Ectodermal cell (in vitro differentiated cells): ENCODE data around the gene CHRNA9.

Source experiments
- H3K27ac ChIP-seq: 2 replicates; pipeline ENCODE4 v1.7.0; 2013; ENCODE audit warnings: mild to moderate bottlenecking, low read depth, low read length; ENCODE audit not compliant: insufficient read depth, poor library complexity, severe bottlenecking
- H3K27me3 ChIP-seq: 2 replicates; pipeline ENCODE4 v1.7.0; 2013; ENCODE audit warnings: mild to moderate bottlenecking, low read length; ENCODE audit not compliant: insufficient read depth, control insufficient read depth, poor library complexity, severe bottlenecking
- H3K36me3 ChIP-seq: one replicate; pipeline ENCODE4 v1.7.0; 2013; ENCODE audit warnings: low read length; ENCODE audit not compliant: control insufficient read depth, insufficient read depth
- H3K4me1 ChIP-seq: one replicate; pipeline ENCODE4 v1.7.0; 2013; ENCODE audit warnings: low read length; ENCODE audit not compliant: control insufficient read depth, insufficient read depth
- H3K4me3 ChIP-seq: 2 replicates; pipeline ENCODE4 v1.7.0; 2013; ENCODE audit warnings: low read depth, low read length, control low read depth; ENCODE audit not compliant: insufficient read depth
- H3K9me3 ChIP-seq: 2 replicates; pipeline ENCODE4 v1.7.0; 2013; ENCODE audit warnings: mild to moderate bottlenecking, low read length, moderate library complexity; ENCODE audit not compliant: control insufficient read depth
- WGBS, 2 experiments: methylation state at CpG; one replicate each; pipeline ENCODE4 v1.1.7; 2013; ENCODE audit warnings: missing lambda C conversion rate in 2 of 2; 5-methylcytosine and 5-hydroxymethylcytosine counted together

CHRNA9 gene

GRCh38 chr4:40323866-40324265, 11.3 kb upstream of the CHRNA9 start:
- no peak overlapping the region for H3K4me3 ChIP-seq
- no peaks in the 10 kb centered on the region for H3K27me3 ChIP-seq
- H3K27ac ChIP-seq, result no peak overlapping the region
- H3K4me1 ChIP-seq, result peaks cover 7% of the 10 kb centered on the region
- 53 to 63% methylated on average over 2 of the region's 2 CpGs for WGBS, 2 experiments
- H3K9me3 ChIP-seq, result no peaks in the 10 kb centered on the region
- H3K36me3 ChIP-seq, result no peaks in the 10 kb centered on the region

- Histone ChIP-seq H3K4me3 (no peak overlapping the region), H3K27me3 (no peaks in the 10 kb centered on the region), H3K27ac (no peak overlapping the region), H3K9me3 (no peaks in the 10 kb centered on the region), H3K36me3 (no peaks in the 10 kb centered on the region), H3K4me1 (peaks cover 7% of the 10 kb centered on the region)
- whole genome bisulfite sequencing, 2 experiments, result 30 to 31% methylated on average over 2 of the region's 2 CpGs
Observed at GRCh38 chr4:40325406-40326019, 9.6 kb upstream of the CHRNA9 start.

GRCh38 chr4:40327340-40327739, 7.8 kb upstream of the CHRNA9 start:
- Histone ChIP-seq H3K4me3 (no peak overlapping the region), H3K4me1 (no peaks in the 10 kb centered on the region), H3K9me3 (no peaks in the 10 kb centered on the region), H3K27ac (no peak overlapping the region), H3K36me3 (no peaks in the 10 kb centered on the region), H3K27me3 (no peaks in the 10 kb centered on the region)
- WGBS, 2 experiments, result 90 to 96% methylated on average over 4 of the region's 4 CpGs

DNA sequence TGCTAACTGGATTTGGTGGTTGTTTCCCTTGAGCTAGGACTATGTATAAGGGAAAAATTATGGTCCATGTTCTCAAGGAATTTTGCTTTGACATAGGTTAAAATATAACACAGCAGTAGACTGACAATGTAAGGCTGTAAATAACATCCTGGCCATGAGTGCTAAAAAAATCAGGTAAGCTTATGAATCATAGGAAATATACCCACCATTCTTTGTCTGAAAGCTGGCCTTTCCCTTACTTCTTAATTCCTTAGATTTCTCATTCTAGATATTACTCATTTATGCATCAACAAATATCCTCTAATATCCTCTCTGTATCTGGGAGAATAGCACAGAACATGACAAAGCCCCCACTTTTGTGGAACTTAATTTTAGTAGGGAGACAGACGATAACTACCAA, 6.8 kb upstream of the CHRNA9 start:
- no peaks in the 10 kb centered on the region for H3K36me3 ChIP-seq
- 96% methylated on average over 1 of the region's 1 CpG for WGBS, 2 experiments
- no peak overlapping the region for H3K27ac ChIP-seq
- H3K27me3 ChIP-seq, result no peaks in the 10 kb centered on the region
- H3K4me3 ChIP-seq, result no peak overlapping the region
- no peaks in the 10 kb centered on the region for H3K9me3 ChIP-seq
- H3K4me1 ChIP-seq, result no peaks in the 10 kb centered on the region

DNA sequence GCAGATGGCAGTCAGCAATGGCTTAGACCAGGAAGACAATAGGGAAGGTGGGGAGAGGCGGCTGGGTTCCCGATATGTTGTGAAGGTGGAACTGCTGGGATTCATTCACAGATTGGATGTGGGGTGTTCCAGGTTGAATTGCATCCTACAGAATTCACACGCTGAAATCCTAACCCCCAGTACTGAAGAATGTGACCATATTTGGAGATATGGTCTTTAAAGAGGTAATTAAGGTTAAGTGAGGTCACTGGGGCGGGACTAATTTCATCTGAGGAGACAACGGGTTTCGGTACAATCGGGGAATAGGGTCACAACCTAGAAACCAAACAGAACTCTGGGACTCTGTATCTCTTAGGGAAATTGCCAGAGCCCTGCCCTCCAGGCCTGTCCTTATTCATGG, 5.3 kb upstream of the CHRNA9 start:
- peaks cover 5% of the 10 kb centered on the region for H3K4me1 ChIP-seq
- WGBS, 2 experiments, result 92 to 93% methylated on average over 7 of the region's 7 CpGs

GRCh38 chr4:40330536-40330935, 4.6 kb upstream of the CHRNA9 start:
- H3K4me3 ChIP-seq, result no peak overlapping the region
- H3K27ac ChIP-seq, result no peak overlapping the region
- peaks cover 12% of the 10 kb centered on the region for H3K4me1 ChIP-seq
- H3K36me3 ChIP-seq, result no peaks in the 10 kb centered on the region
- H3K9me3 ChIP-seq, result no peaks in the 10 kb centered on the region
- no peaks in the 10 kb centered on the region for H3K27me3 ChIP-seq
- WGBS, 2 experiments, result 91 to 92% methylated on average over 7 of the region's 7 CpGs

More for the DNA sequence above, 5.3 kb upstream of the CHRNA9 start:
- no peak overlapping the region for H3K4me3 ChIP-seq
- no peaks in the 10 kb centered on the region for H3K9me3 ChIP-seq
- no peak overlapping the region for H3K27ac ChIP-seq
- no peaks in the 10 kb centered on the region for H3K27me3 ChIP-seq
- no peaks in the 10 kb centered on the region for H3K36me3 ChIP-seq

GRCh38 chr4:40331101-40331745, 3.9 kb upstream of the CHRNA9 start:
- no peak overlapping the region for H3K4me3 ChIP-seq
- H3K4me1 ChIP-seq, result peaks cover 12% of the 10 kb centered on the region
- H3K27ac ChIP-seq, result no peak overlapping the region
- H3K27me3 ChIP-seq, result no peaks in the 10 kb centered on the region
- no peaks in the 10 kb centered on the region for H3K36me3 ChIP-seq
- no peaks in the 10 kb centered on the region for H3K9me3 ChIP-seq
- 68 to 69% methylated on average over 7 of the region's 8 CpGs for WGBS, 2 experiments

DNA sequence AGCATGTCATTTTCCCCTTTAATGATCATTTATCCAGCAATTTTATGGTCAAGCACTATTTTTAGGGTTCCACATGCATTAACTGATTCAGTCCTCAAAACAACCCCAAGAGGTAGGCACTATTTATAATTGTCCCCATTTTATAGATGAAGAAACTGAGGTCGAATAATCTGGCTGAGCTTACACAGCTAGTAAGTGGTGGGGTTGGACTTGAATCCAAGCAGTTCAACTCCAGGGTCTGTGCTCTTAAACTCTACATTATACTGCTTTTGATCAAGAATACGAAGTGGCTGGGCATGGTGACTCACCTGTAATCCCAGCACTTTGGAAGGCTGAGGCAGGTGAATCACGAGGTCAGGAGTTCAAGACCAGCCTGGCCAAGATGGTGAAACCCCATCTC, 3.2 kb upstream of the CHRNA9 start:
- Histone ChIP-seq H3K27ac (no peak overlapping the region), H3K27me3 (no peaks in the 10 kb centered on the region), H3K9me3 (no peaks in the 10 kb centered on the region), H3K4me1 (peaks cover 12% of the 10 kb centered on the region), H3K36me3 (no peaks in the 10 kb centered on the region), H3K4me3 (no peak overlapping the region)
- WGBS, 2 experiments, result 91 to 96% methylated on average over 2 to 3 of the region's 3 CpGs

DNA sequence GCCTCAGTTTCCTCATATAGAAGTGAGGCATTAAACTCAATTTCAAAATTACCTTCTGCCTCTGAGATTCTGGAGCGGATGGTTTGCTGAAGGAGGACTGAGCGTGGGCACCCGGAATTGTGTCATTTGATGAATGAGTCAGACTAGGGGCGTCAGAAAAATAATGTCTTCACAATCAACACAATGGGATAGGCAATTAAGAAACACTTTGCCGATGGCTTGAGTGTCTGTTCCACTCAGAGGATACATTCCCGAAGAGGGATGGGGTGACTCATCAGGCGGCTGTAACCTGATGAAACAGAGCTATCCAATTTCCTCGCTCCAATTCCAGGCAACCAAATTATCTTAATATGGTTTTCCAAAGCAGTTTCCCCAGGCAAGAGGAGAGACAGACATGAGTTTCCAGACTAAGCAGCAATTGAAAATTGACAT, 1.2 kb upstream of the CHRNA9 start:
- H3K27me3 ChIP-seq, result no peaks in the 10 kb centered on the region
- peaks cover 12% of the 10 kb centered on the region for H3K4me1 ChIP-seq
- no peak overlapping the region for H3K4me3 ChIP-seq
- no peaks in the 10 kb centered on the region for H3K9me3 ChIP-seq
- 77 to 86% methylated on average over 8 of the region's 8 CpGs for WGBS, 2 experiments
- no peaks in the 10 kb centered on the region for H3K36me3 ChIP-seq
- no peak overlapping the region for H3K27ac ChIP-seq

- no peaks in the 10 kb centered on the region for H3K9me3 ChIP-seq
- H3K27ac ChIP-seq, result no peak overlapping the region
- no peaks in the 10 kb centered on the region for H3K27me3 ChIP-seq
- no peaks in the 10 kb centered on the region for H3K36me3 ChIP-seq
- H3K4me1 ChIP-seq, result peaks cover 12% of the 10 kb centered on the region
- 82 to 90% methylated on average over 4 of the region's 4 CpGs for WGBS, 2 experiments
- no peak overlapping the region for H3K4me3 ChIP-seq
Observed at GRCh38 chr4:40335525-40335894, 377 bp downstream of the CHRNA9 start.
